IMR-90 (cell line): ENCODE measurements around the gene ZDHHC22. TPM values are rescaled to one million over a fixed set of nuclear protein-coding genes. Genes with fewer than 3 reads are reported as not detected.

ENCODE experiments used
- ATAC-seq: fragments of 200-7000 bp; cut with Tn5 transposase; 2 replicates; pipeline ENCODE4 v1.9.1; 2020; ENCODE audit warnings: low read depth, mild to moderate bottlenecking, moderate library complexity
- BruUV-seq: library from RNA; stranded (reverse); fragments of 400-500 nt; replicated peaks from 2 replicates; lab custom pipeline; 2021; lab: Mats Ljungman, UMichigan
- CTCF ChIA-PET: fragments of 300-600 bp; formaldehyde crosslinking; extraction: SDS; loops from one replicate; lab custom pipeline; 2021; ENCODE audit warnings: antibody characterized with exemption; lab: Yijun Ruan, JAX
- POLR2A ChIA-PET: fragments of 300-600 bp; sonication (Branson Sonifier 250); formaldehyde crosslinking; loops from one replicate; lab custom pipeline; 2022; ENCODE audit warnings: antibody characterized with exemption; ENCODE audit not compliant: unreplicated experiment; lab: Charles Lee
- DNase-seq: peaks from one replicate; pipeline ENCODE4 v3.0.0; 2013
- H2AFZ ChIP-seq: replicated peaks from 2 replicates; pipeline ENCODE3; 2013; ENCODE audit warnings: low read length, mild to moderate bottlenecking; ENCODE audit not compliant: poor library complexity
- H2AK5ac ChIP-seq: 2 replicates; pipeline ENCODE4 v1.6.1; 2013; ENCODE audit warnings: low read depth, low read length, inconsistent platforms
- H2AK9ac ChIP-seq: replicated peaks from 2 replicates; pipeline ENCODE3; 2013; ENCODE audit warnings: mild to moderate bottlenecking, low read depth, low read length, moderate library complexity; ENCODE audit not compliant: poor library complexity
- H2BK120ac ChIP-seq: 2 replicates; pipeline ENCODE4 v1.6.1; 2013; ENCODE audit warnings: low read depth, low read length, inconsistent platforms
- H2BK15ac ChIP-seq: 3 replicates; pipeline ENCODE4 v1.6.1; 2013; ENCODE audit warnings: low read depth, low read length, inconsistent platforms
- H2BK20ac ChIP-seq: 2 replicates; pipeline ENCODE4 v1.6.1; 2013; ENCODE audit warnings: low read depth, mild to moderate bottlenecking, inconsistent platforms, low read length, moderate library complexity
- H2BK5ac ChIP-seq: 2 replicates; pipeline ENCODE4 v1.6.1; 2013; ENCODE audit warnings: mild to moderate bottlenecking, low read depth, low read length, inconsistent platforms; ENCODE audit not compliant: poor library complexity, severe bottlenecking
- H3K14ac ChIP-seq: replicated peaks from 2 replicates; pipeline ENCODE4 v1.6.1; 2013; ENCODE audit warnings: low read depth, low read length, inconsistent platforms
- H3K18ac ChIP-seq: 2 replicates; pipeline ENCODE4 v1.6.1; 2013; ENCODE audit warnings: low read depth, low read length, control low read depth
- H3K23ac ChIP-seq: 2 replicates; pipeline ENCODE4 v1.6.1; 2013; ENCODE audit warnings: low read depth, low read length, inconsistent platforms
- H3K27ac ChIP-seq: 2 replicates; pipeline ENCODE4 v1.5.1; 2013; ENCODE audit warnings: mild to moderate bottlenecking, control low read depth, low read length; ENCODE audit not compliant: insufficient read depth
- H3K27me3 ChIP-seq: 2 replicates; pipeline ENCODE4 v1.6.1; 2013; ENCODE audit warnings: low read length; ENCODE audit not compliant: control insufficient read depth, insufficient read depth
- H3K36me3 ChIP-seq: 2 replicates; pipeline ENCODE4 v1.6.1; 2013; ENCODE audit warnings: low read length, mixed read lengths; ENCODE audit not compliant: control insufficient read depth, insufficient read depth
- H3K4ac ChIP-seq: 2 replicates; pipeline ENCODE4 v1.6.1; 2013; ENCODE audit warnings: low read depth, low read length, inconsistent platforms
- H3K4me1 ChIP-seq: 2 replicates; pipeline ENCODE4 v1.6.1; 2013; ENCODE audit warnings: low read length, mixed read lengths; ENCODE audit not compliant: control insufficient read depth, insufficient read depth
- H3K4me2 ChIP-seq: 2 replicates; pipeline ENCODE4 v1.6.1; 2013; ENCODE audit warnings: low read depth, mild to moderate bottlenecking, control low read depth, low read length, moderate library complexity
- H3K4me3 ChIP-seq: 2 replicates; pipeline ENCODE4 v1.5.1; 2013; ENCODE audit warnings: low read depth, mild to moderate bottlenecking, control low read depth, low read length, moderate library complexity; ENCODE audit not compliant: insufficient read depth
- H3K56ac ChIP-seq: 2 replicates; pipeline ENCODE4 v1.6.1; 2013; ENCODE audit warnings: low read length, inconsistent platforms; ENCODE audit not compliant: insufficient read depth; ENCODE audit errors: extremely low read depth
- H3K79me1 ChIP-seq, 2 experiments: 2 replicates each; pipeline ENCODE4 v1.6.1; 2013; ENCODE audit warnings: low read length in 2 of 2, inconsistent platforms in 1 of 2, low read depth in 1 of 2
- H3K9ac ChIP-seq: 2 replicates; pipeline ENCODE4 v1.6.1; 2013; ENCODE audit warnings: low read depth, low read length, control low read depth
- H3K9me1 ChIP-seq: 2 replicates; pipeline ENCODE4 v1.6.1; 2013; ENCODE audit warnings: low read length, inconsistent platforms; ENCODE audit not compliant: insufficient read depth
- H3K9me3 ChIP-seq: 2 replicates; pipeline ENCODE4 v1.6.1; 2013; ENCODE audit warnings: low read length; ENCODE audit not compliant: control insufficient read depth, insufficient read depth
- H4K20me1 ChIP-seq: 2 replicates; pipeline ENCODE4 v1.6.1; 2013; ENCODE audit warnings: low read length, inconsistent platforms; ENCODE audit not compliant: insufficient read depth
- H4K5ac ChIP-seq: 2 replicates; pipeline ENCODE4 v1.6.1; 2013; ENCODE audit warnings: mild to moderate bottlenecking, low read depth, low read length, control low read depth
- H4K8ac ChIP-seq, 2 experiments: 2 replicates each; pipeline ENCODE4 v1.6.1; 2013; ENCODE audit warnings: low read depth in 2 of 2, low read length in 2 of 2, control low read depth in 1 of 2, inconsistent platforms in 1 of 2
- H4K91ac ChIP-seq: 2 replicates; pipeline ENCODE4 v1.6.1; 2013; ENCODE audit warnings: low read depth, low read length, inconsistent platforms; ENCODE audit not compliant: insufficient read depth
- BHLHE40 ChIP-seq: fragments of 150-350 bp; IDR thresholded peaks from 2 replicates; pipeline ENCODE4 v1.6.1; 2016; ENCODE audit warnings: mild to moderate bottlenecking, low read depth, low read length
- CEBPB ChIP-seq: IDR thresholded peaks from 2 replicates; pipeline ENCODE4 v1.6.1; 2012; ENCODE audit warnings: low read depth, low read length, improper control_type of control experiment
- CHD1 ChIP-seq: IDR thresholded peaks from 2 replicates; pipeline ENCODE4 v1.6.1; 2012; ENCODE audit warnings: low read depth, low read length, improper control_type of control experiment
- FOS ChIP-seq: fragments of 150-350 bp; IDR thresholded peaks from 2 replicates; pipeline ENCODE4 v1.6.1; 2016; ENCODE audit warnings: low read depth, low read length
- MAFK ChIP-seq: IDR thresholded peaks from 2 replicates; pipeline ENCODE4 v1.6.1; 2012; ENCODE audit warnings: low read depth, low read length, improper control_type of control experiment
- MAZ ChIP-seq: IDR thresholded peaks from 2 replicates; pipeline ENCODE4 v1.6.1; 2012; ENCODE audit warnings: low read depth, mild to moderate bottlenecking, low read length, improper control_type of control experiment, moderate library complexity, borderline replicate concordance
- MXI1 ChIP-seq: IDR thresholded peaks from 2 replicates; pipeline ENCODE4 v1.6.1; 2012; ENCODE audit warnings: low read depth, mild to moderate bottlenecking, low read length, moderate library complexity, borderline replicate concordance
- NFE2L2 ChIP-seq: fragments of 150-350 bp; IDR thresholded peaks from 2 replicates; pipeline ENCODE4 v1.6.1; 2016; ENCODE audit warnings: low read depth, mild to moderate bottlenecking, low read length
- POLR2A ChIP-seq: IDR thresholded peaks from 2 replicates; pipeline ENCODE4 v1.6.1; 2012; ENCODE audit warnings: mild to moderate bottlenecking, low read depth, low read length
- RAD21 ChIP-seq: IDR thresholded peaks from 2 replicates; pipeline ENCODE4 v1.6.1; 2012; ENCODE audit warnings: low read length, improper control_type of control experiment
- RCOR1 ChIP-seq: IDR thresholded peaks from 2 replicates; pipeline ENCODE4 v1.6.1; 2012; ENCODE audit warnings: mild to moderate bottlenecking, low read length, improper control_type of control experiment; ENCODE audit not compliant: insufficient replicate concordance
- RFX5 ChIP-seq: IDR thresholded peaks from 2 replicates; pipeline ENCODE4 v1.8.0; 2012; ENCODE audit warnings: low read depth, mild to moderate bottlenecking, low read length, moderate library complexity
- SMC3 ChIP-seq: fragments of 150-350 bp; IDR thresholded peaks from 2 replicates; pipeline ENCODE4 v1.6.1; 2016; ENCODE audit warnings: low read depth, mild to moderate bottlenecking, antibody characterized with exemption, low read length, moderate library complexity
- dilution Hi-C: fragments of 300-500 bp; cut with HindIII; formaldehyde crosslinking; loops from one replicate; pipeline ENCODE4 v1.14.3; 2018; ENCODE audit warnings: low sequenced_read_pairs; ENCODE audit not compliant: unreplicated experiment
- in situ Hi-C: fragments of 300-500 bp; cut with MboI; formaldehyde crosslinking; loops from 3 replicates; pipeline ENCODE4 v1.14.3; 2019; ENCODE audit warnings: low sequenced_read_pairs, inconsistent platforms, mixed read lengths
- intact Hi-C: fragments of 100-400 bp; cut with micrococcal nuclease; formaldehyde crosslinking; loops from 2 replicates; pipeline ENCODE4 v1.10.0; 2022
- polyA plus RNA-seq, 3 experiments: library from polyadenylated mRNA; depleted of rRNA; stranded (reverse); fragments of >200 nt; gene quantifications; 2 replicates each; pipeline ENCODE4 v1.2.3, GENCODE V29; 2012; ENCODE audit warnings: low replicate concordance in 1 of 3
- total RNA-seq: library from RNA; depleted of rRNA; stranded (reverse); fragments of >200 nt; gene quantifications from 2 replicates; pipeline ENCODE4 v1.2.3, GENCODE V29; 2012
- TF ChIP-seq, protein P1 (sequence below): fragments of 150-350 bp; IDR thresholded peaks from 2 replicates; pipeline ENCODE4 v1.6.1; 2017; ENCODE audit warnings: mild to moderate bottlenecking, antibody characterized with exemption, low read length, low read depth
- TF ChIP-seq, protein P2 (sequence below): conservative IDR thresholded peaks from 2 replicates; pipeline ENCODE4 v1.5.1; 2012; ENCODE audit warnings: mild to moderate bottlenecking, low read depth, low read length, improper control_type of control experiment
- TF ChIP-seq, protein P3 (sequence below): fragments of 150-350 bp; IDR thresholded peaks from 2 replicates; pipeline ENCODE4 v1.6.1; 2016; ENCODE audit warnings: low read depth, mild to moderate bottlenecking, low read length, moderate library complexity, borderline replicate concordance

The ZDHHC22 gene
- total and polyA plus RNA-seq, 2 of the 4 experiments (the other 2 are of a cell fraction) = not detected

DNA sequence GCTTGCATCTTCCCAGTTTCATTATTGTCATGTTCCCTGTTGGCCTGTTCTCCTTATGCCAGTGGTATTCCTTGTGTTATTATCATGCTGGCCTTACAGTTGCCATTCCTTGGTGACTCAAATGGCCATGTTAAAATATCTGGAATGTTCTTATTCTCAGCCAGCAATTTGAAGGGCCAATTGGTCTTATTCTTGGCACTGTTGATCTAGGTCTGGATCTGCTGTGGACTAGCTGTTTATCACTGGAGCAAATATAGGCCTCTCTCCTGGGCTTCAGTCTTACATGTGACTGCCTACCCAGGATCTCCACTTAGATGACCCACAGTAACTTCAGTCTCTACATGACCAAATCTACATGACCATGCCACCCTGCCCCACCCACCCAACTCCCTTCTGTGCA lies 38.1 kb downstream of the ZDHHC22 start:
- Histone ChIP-seq H3K4me1 (peaks cover 6% of the 10 kb centered on the region), H3K9ac (no peak overlapping the region), H2BK20ac (no peak overlapping the region), H3K18ac (no peak overlapping the region), H3K56ac (no peak overlapping the region), H3K79me1 (peaks cover 27 to 37% of the 10 kb centered on the region in 2 experiments), H3K14ac (no peak overlapping the region), H2AK9ac (no peak overlapping the region), H4K5ac (no peak overlapping the region), H3K36me3 (peaks cover 3% of the 10 kb centered on the region), H4K20me1 (no peaks in the 10 kb centered on the region), H2BK15ac (no peak overlapping the region), H3K23ac (no peak overlapping the region), H3K4me2 (no peak overlapping the region), H2BK5ac (no peak overlapping the region), H3K27me3 (no peaks in the 10 kb centered on the region), H2BK120ac (no peak overlapping the region), H2AFZ (no peak overlapping the region), H2AK5ac (no peak overlapping the region), H4K8ac (no peak overlapping the region), H3K9me3 (no peaks in the 10 kb centered on the region), H4K91ac (no peak overlapping the region), H3K4ac (no peak overlapping the region), H3K9me1 (peaks cover 4% of the 10 kb centered on the region), H3K27ac (no peak overlapping the region), H3K4me3 (no peak overlapping the region)
- ATAC-seq = no peak
- BruUV-seq = no TSS peak
- TF ChIP-seq, protein P1, sequence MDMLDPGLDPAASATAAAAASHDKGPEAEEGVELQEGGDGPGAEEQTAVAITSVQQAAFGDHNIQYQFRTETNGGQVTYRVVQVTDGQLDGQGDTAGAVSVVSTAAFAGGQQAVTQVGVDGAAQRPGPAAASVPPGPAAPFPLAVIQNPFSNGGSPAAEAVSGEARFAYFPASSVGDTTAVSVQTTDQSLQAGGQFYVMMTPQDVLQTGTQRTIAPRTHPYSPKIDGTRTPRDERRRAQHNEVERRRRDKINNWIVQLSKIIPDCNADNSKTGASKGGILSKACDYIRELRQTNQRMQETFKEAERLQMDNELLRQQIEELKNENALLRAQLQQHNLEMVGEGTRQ = no peak
- no peak for TF ChIP-seq POLR2A
- no peak for TF ChIP-seq RFX5
- no peak for TF ChIP-seq CEBPB
- TF ChIP-seq BHLHE40 = no peak
- TF ChIP-seq RCOR1 = no peak
- TF ChIP-seq MAZ = no peak
- no peak for TF ChIP-seq SMC3
- no peak for TF ChIP-seq MAFK
- TF ChIP-seq MXI1 = no peak
- no peak for TF ChIP-seq CHD1
- no peak for TF ChIP-seq FOS
- TF ChIP-seq NFE2L2 = no peak
- TF ChIP-seq, protein P2, sequence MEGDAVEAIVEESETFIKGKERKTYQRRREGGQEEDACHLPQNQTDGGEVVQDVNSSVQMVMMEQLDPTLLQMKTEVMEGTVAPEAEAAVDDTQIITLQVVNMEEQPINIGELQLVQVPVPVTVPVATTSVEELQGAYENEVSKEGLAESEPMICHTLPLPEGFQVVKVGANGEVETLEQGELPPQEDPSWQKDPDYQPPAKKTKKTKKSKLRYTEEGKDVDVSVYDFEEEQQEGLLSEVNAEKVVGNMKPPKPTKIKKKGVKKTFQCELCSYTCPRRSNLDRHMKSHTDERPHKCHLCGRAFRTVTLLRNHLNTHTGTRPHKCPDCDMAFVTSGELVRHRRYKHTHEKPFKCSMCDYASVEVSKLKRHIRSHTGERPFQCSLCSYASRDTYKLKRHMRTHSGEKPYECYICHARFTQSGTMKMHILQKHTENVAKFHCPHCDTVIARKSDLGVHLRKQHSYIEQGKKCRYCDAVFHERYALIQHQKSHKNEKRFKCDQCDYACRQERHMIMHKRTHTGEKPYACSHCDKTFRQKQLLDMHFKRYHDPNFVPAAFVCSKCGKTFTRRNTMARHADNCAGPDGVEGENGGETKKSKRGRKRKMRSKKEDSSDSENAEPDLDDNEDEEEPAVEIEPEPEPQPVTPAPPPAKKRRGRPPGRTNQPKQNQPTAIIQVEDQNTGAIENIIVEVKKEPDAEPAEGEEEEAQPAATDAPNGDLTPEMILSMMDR = no peak
- TF ChIP-seq, protein P3, sequence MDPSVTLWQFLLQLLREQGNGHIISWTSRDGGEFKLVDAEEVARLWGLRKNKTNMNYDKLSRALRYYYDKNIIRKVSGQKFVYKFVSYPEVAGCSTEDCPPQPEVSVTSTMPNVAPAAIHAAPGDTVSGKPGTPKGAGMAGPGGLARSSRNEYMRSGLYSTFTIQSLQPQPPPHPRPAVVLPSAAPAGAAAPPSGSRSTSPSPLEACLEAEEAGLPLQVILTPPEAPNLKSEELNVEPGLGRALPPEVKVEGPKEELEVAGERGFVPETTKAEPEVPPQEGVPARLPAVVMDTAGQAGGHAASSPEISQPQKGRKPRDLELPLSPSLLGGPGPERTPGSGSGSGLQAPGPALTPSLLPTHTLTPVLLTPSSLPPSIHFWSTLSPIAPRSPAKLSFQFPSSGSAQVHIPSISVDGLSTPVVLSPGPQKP = no peak
- no peak for TF ChIP-seq RAD21
- CTCF ChIA-PET = no interaction called here
- dilution Hi-C loops (no loop called here), intact Hi-C loops (no loop called here), in situ Hi-C loops (no loop called here)
- no peak for DNase-seq
- POLR2A ChIA-PET = no interaction called here
